H7 (cell line): ENCODE measurements around the gene TRIM24. TPM values are rescaled to one million over a fixed set of nuclear protein-coding genes. Genes with fewer than 3 reads are reported as not detected.
"Not testable (repeated sequence)": the region's sequence is repeated elsewhere in the genome, so short reads cannot be mapped to it uniquely, and the experiment has no call there.

Source experiments
- DNase-seq: peaks from one replicate; pipeline ENCODE4 v3.0.0; 2012
- H3K27me3 ChIP-seq: 2 replicates; pipeline ENCODE4 v1.6.0; 2011; ENCODE audit warnings: mild to moderate bottlenecking, low read length; ENCODE audit not compliant: control insufficient read depth, insufficient read depth
- H3K36me3 ChIP-seq: replicated peaks from 2 replicates; pipeline ENCODE4 v1.5.1; 2011; ENCODE audit warnings: low read length; ENCODE audit not compliant: control insufficient read depth, insufficient read depth
- H3K4me3 ChIP-seq: 2 replicates; pipeline ENCODE4 v1.5.1; 2011; ENCODE audit warnings: low read depth, mild to moderate bottlenecking, control low read depth, low read length, moderate library complexity; ENCODE audit not compliant: insufficient read depth
- total RNA-seq: library from RNA; depleted of rRNA; stranded (reverse); fragments of >200 nt; shearing (Covaris generic); gene quantifications from 2 replicates; pipeline ENCODE4 v1.2.3, GENCODE V29; 2014

Gene TRIM24
- total RNA-seq, 1 experiment from 2014 or later, result 102 TPM

- H3K27me3 ChIP-seq, result no peaks in the 10 kb centered on the region
- no peaks in the 10 kb centered on the region for H3K36me3 ChIP-seq
- H3K4me3 ChIP-seq, result no peak overlapping the region
- DNase-seq, result no peak
Measured at GRCh38 chr7:138442822-138443221, 17.2 kb upstream of the TRIM24 start.

GRCh38 chr7:138449580-138449979, 10.5 kb upstream of the TRIM24 start:
- Histone ChIP-seq H3K27me3 (no peaks in the 10 kb centered on the region), H3K36me3 (no peaks in the 10 kb centered on the region), H3K4me3 (no peak overlapping the region)
- DNase-seq, result no peak

GRCh38 chr7:138455609-138456008, 4.5 kb upstream of the TRIM24 start:
- DNase-seq, result no peak
- no peaks in the 10 kb centered on the region for H3K36me3 ChIP-seq
- H3K27me3 ChIP-seq, result no peaks in the 10 kb centered on the region
- H3K4me3 ChIP-seq, result no peak overlapping the region

- Histone ChIP-seq H3K27me3 (no peaks in the 10 kb centered on the region), H3K36me3 (no peaks in the 10 kb centered on the region), H3K4me3 (no peak overlapping the region)
- no peak for DNase-seq
Measured at GRCh38 chr7:138456220-138456619, 3.8 kb upstream of the TRIM24 start.

- peak overlapping the region; percentile 37 for H3K4me3 ChIP-seq
- DNase-seq, result peak; percentile 76
- no peaks in the 10 kb centered on the region for H3K27me3 ChIP-seq
- peaks cover 2% of the 10 kb centered on the region for H3K36me3 ChIP-seq
Measured at GRCh38 chr7:138458576-138459412, 1.3 kb upstream of the TRIM24 start.

GRCh38 chr7:138459413-138460175, 465 bp upstream of the TRIM24 start:
- no peak for DNase-seq
- peak overlapping the region; percentile 37 for H3K4me3 ChIP-seq
- H3K36me3 ChIP-seq, result peaks cover 2% of the 10 kb centered on the region
- no peaks in the 10 kb centered on the region for H3K27me3 ChIP-seq

- Histone ChIP-seq H3K4me3 (peak overlapping the region; percentile 92), H3K36me3 (peaks cover 2% of the 10 kb centered on the region), H3K27me3 (no peaks in the 10 kb centered on the region)
- peak; percentile 58 for DNase-seq
Measured at GRCh38 chr7:138460649-138461607, 869 bp downstream of the TRIM24 start.

- not testable (repeated sequence) for DNase-seq, H3K27me3 ChIP-seq, H3K36me3 ChIP-seq
- H3K4me3 ChIP-seq, result peak overlapping the region; percentile 20
Measured at GRCh38 chr7:138463291-138463618, 3.2 kb downstream of the TRIM24 start.

- H3K36me3 ChIP-seq, result peaks cover 2% of the 10 kb centered on the region
- no peaks in the 10 kb centered on the region for H3K27me3 ChIP-seq
- no peak overlapping the region for H3K4me3 ChIP-seq
- no peak for DNase-seq
Measured at GRCh38 chr7:138465046-138465445, 5.0 kb downstream of the TRIM24 start.

- not testable (repeated sequence) for H3K36me3 ChIP-seq, DNase-seq, H3K4me3 ChIP-seq, H3K27me3 ChIP-seq
Measured at GRCh38 chr7:138466069-138466756, 6.2 kb downstream of the TRIM24 start.

- Histone ChIP-seq H3K36me3 (no peaks in the 10 kb centered on the region; the same call in 1 of the 2 replicates), H3K4me3 (no peak overlapping the region), H3K27me3 (no peaks in the 10 kb centered on the region)
- DNase-seq, result no peak
Measured at GRCh38 chr7:138468244-138469123, 8.4 kb downstream of the TRIM24 start.

GRCh38 chr7:138470391-138471157, 10.5 kb downstream of the TRIM24 start:
- no peaks in the 10 kb centered on the region; the same call in 1 of the 2 replicates for H3K36me3 ChIP-seq
- no peak overlapping the region for H3K4me3 ChIP-seq
- H3K27me3 ChIP-seq, result no peaks in the 10 kb centered on the region
- DNase-seq, result no peak
